8988T (cell line): ENCODE data around the gene KIF25.

Source experiments
- DNase-seq: peaks from one replicate; pipeline ENCODE4 v3.0.0; 2011

Gene KIF25

GRCh38 chr6:168039301-168039700 lies 41.8 kb downstream of the KIF25 start:
- no peak for DNase-seq

GRCh38 chr6:168039849-168040248 lies 42.4 kb downstream of the KIF25 start:
- no peak for DNase-seq

GRCh38 chr6:168040856-168041496 lies 43.5 kb downstream of the KIF25 start:
- DNase-seq: no peak

- no peak for DNase-seq
These were observed 44.5 kb downstream of the KIF25 start for GRCh38 chr6:168041928-168042327.

GRCh38 chr6:168042426-168043192 lies 45.1 kb downstream of the KIF25 start:
- DNase-seq: no peak

GRCh38 chr6:168043193-168043847 lies 45.8 kb downstream of the KIF25 start:
- no peak for DNase-seq

GRCh38 chr6:168043848-168044415 lies 46.5 kb downstream of the KIF25 start:
- DNase-seq: no peak

- no peak for DNase-seq
These were observed 47.2 kb downstream of the KIF25 start for GRCh38 chr6:168044521-168045130.

GRCh38 chr6:168045141-168045691 lies 47.7 kb downstream of the KIF25 start:
- no peak for DNase-seq

GRCh38 chr6:168045706-168046620 lies 48.5 kb downstream of the KIF25 start:
- no peak for DNase-seq

- DNase-seq: no peak
These were observed 49.2 kb downstream of the KIF25 start for GRCh38 chr6:168046696-168047095.

- DNase-seq: no peak
These were observed 50.6 kb downstream of the KIF25 start for GRCh38 chr6:168047841-168048723.

GRCh38 chr6:168048724-168049025 lies 51.2 kb downstream of the KIF25 start:
- DNase-seq: no peak

GRCh38 chr6:168049277-168049676 lies 51.8 kb downstream of the KIF25 start:
- DNase-seq: no peak

- no peak for DNase-seq
These were observed 52.3 kb downstream of the KIF25 start for GRCh38 chr6:168049706-168050224.

- no peak for DNase-seq
These were observed 52.9 kb downstream of the KIF25 start for GRCh38 chr6:168050225-168050880.

GRCh38 chr6:168050881-168051586 lies 53.6 kb downstream of the KIF25 start:
- no peak for DNase-seq

GRCh38 chr6:168051648-168052047 lies 54.2 kb downstream of the KIF25 start:
- no peak for DNase-seq

GRCh38 chr6:168052291-168052891 lies 54.9 kb downstream of the KIF25 start:
- DNase-seq: no peak
